ENCODE results near the gene ABHD5.

DNA sequence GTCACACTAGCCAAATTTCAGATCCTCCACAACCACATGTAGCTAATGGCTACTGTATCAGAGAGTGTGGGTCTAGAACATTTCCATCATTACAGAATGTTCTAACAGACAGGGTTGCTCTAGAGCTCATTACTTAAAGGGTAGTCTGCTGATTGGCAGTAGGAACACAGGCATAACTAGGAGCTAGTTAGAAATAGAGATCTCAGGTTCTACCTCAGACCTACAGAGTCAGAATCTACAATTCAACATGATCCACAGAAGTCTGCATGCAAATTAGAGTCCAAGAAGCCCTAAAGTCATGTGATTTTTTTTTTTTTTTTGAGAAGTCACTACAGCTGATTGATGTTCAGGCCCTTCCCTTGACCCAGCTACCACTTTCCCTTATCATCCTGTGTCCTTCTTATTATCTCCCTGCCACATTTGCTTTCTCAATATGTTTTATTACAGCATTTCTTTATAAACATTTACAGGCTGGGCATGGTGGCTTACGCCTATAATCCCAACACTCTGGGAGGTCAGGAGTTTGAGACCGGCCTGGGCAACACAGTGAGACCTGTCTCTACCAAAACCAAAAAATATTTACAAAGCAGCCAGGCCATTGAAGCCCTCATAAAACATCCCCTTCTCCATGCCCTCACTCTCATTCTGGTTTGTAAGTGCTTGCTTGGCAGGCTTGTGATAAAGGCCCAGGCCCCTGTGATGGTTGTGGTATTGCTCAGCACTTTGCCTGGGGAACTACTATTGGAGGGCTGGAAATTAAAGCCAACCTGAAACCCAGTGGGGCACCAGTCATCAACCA, 3.8 kb upstream of the ABHD5 start:
- TF ChIP-seq, protein P1, sequence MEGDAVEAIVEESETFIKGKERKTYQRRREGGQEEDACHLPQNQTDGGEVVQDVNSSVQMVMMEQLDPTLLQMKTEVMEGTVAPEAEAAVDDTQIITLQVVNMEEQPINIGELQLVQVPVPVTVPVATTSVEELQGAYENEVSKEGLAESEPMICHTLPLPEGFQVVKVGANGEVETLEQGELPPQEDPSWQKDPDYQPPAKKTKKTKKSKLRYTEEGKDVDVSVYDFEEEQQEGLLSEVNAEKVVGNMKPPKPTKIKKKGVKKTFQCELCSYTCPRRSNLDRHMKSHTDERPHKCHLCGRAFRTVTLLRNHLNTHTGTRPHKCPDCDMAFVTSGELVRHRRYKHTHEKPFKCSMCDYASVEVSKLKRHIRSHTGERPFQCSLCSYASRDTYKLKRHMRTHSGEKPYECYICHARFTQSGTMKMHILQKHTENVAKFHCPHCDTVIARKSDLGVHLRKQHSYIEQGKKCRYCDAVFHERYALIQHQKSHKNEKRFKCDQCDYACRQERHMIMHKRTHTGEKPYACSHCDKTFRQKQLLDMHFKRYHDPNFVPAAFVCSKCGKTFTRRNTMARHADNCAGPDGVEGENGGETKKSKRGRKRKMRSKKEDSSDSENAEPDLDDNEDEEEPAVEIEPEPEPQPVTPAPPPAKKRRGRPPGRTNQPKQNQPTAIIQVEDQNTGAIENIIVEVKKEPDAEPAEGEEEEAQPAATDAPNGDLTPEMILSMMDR (IDR thresholded peaks at IDR 0.05), result no peak
- TF ChIP-seq POLR2A (IDR thresholded peaks at IDR 0.05), result no peak

Measured in stomach (tissue), 4 donors.